ENCODE measurements around the gene IER3.
A peak's percentile ranks its signal among the peaks of the same experiment; 100 is the strongest.
"Not testable (repeated sequence)": the region's sequence is repeated elsewhere in the genome, so short reads cannot be mapped to it uniquely, and the experiment has no call there.

Gene IER3

DNA sequence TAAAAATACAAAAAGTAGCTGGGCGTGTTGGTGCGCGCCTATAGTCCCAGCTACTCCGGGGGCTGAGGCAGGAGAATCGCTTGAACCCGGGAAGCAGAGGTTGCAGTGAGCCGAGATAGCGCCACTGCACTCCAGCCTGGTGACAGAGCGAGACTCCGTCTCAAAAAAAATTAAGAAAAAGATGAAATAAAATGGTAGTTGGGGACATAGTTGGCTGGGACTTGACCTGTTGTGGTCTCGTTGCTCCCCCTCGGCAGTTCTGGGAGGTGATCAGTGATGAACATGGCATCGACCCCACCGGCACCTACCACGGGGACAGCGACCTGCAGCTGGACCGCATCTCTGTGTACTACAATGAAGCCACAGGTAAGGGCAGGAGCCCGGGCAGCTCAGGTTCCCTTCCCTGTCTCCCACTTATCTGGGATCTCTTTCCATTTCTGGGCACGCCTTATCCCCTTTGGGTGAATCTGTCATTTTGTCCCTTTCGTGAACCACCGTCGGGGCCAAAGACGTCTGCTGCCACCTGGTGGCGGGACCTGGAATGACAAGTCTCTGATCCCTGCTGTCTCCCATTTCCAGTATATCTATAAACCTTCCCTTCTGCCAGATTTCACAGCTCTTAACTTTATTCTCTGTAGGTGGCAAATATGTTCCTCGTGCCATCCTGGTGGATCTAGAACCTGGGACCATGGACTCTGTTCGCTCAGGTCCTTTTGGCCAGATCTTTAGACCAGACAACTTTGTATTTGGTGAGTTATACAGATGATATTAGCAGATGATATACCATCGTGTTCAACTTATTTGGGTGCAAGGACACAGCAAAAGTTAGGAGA is 21.9 kb downstream of the IER3 start:
- DNase-seq, result peak; percentile 72

DNA sequence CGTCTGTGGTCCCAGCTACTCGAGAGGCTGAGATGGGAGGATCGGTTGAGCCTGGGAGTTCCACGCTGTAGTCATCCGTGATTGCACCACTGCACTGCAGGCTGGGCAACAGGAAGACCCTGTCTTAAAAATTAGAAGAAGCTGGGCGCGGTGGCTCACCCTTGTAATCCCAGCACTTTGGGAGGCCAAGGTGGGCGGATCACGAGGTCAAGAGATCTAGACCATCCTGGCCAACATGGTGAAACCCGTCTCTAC is 22.4 kb downstream of the IER3 start:
- DNase-seq, result peak; percentile 30

DNA sequence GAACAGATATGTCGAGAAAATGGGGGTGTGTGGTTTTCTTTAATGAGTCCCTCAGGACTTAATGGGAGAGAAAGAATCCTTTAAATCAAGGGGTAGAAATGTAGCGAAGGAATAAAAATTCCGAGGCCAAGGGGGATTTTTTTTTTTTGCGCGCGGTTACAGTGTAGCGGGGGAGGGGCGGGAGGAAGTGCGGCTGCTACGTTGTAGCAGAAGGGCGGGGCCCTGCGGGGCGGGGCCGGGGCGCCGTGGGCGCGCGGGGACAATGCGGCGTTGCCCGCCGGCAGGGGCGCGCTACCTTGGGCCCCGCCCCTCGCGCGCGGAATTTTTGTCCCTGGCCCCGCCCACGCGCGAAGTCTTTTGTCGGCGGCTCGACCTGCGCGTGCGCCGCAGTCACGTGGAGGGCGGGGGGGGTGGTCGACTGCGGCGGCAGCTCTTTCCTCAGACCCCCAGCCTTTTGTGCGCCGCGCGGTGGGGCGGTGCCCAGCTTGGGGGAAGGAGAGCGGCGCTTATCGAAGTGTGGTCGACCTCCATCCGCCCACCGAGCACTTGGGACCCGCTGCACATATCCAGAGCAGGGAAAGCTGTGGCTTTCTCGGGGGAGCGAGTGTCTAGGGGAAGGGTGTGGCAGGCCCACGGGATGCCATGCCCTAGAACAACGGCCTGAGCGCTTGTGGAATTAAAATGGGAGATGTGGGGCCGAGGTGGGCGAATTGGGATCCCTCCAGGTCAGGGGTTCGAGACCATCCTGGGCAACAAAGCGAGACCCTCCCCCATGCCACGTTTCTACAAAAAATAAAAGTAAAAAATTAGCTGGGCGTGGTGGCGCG is 22.9 kb downstream of the IER3 start:
- DNase-seq, result peak; percentile 78

DNA sequence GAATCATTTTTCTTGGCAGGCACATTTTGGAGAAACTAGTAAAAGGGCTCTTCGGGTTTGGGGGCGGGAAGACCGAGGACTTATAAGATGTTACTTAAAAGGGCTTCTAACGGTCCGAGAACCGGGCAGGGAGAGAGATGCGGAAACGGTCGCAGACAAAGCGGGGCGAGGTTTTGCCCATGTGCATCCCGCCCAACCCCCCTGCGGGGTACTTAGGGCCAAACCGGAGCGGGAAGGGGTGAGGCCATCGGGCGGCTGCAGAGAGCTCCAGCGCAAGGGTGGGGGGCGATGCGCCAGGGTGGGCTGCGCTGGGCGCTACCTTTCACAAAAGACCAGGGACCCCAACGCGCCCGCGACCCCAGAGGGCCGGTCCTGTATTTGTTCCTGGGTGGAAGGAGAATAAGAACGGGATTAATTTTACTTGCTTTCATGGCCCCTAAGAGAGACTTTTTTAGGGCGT is 23.6 kb downstream of the IER3 start:
- peak; percentile 58 for DNase-seq

DNA sequence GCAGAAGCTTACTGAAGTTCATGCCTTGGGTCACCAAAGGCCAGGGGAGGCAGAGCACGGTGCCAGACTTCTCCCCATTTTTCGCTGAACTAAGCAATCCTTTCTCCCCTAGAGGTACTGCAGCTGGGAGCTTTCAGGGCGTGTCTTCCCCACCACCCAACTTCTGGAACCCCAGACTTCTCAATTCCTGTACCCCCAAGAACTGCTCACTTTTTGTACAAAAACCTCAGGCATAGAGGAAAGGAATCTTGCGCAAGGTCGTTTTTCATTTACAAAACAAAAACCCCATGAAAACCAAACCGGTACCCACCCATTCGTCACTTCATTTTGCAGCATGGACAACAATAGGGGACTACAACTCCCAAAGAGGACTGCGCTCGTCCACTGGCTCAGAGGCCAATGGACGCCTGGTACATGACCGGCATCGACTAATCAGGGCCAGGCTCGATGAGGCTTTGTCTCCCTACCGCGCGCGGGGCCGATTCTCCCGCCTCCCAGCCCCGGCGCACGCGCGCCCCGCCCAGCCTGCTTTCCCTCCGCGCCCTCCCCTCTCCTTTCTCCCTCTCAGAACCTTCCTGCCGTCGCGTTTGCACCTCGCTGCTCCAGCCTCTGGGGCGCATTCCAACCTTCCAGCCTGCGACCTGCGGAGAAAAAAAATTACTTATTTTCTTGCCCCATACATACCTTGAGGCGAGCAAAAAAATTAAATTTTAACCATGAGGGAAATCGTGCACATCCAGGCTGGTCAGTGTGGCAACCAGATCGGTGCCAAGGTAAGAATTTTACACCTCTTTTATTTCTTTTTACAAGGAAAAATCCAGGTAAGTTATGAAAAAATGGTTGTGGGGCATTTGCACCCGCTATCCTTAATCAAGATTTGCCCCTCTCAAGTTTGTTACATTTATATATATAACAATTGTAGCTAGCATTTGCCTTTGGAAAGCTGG is 24.3 kb downstream of the IER3 start, which contains the start of gene TUBB:
TSS of gene TUBB (plus strand) at position 562 of the 947 bp plus-strand sequence. CDS start at position 717, 155 bp downstream.
- DNase-seq, result peak; percentile 99

DNA sequence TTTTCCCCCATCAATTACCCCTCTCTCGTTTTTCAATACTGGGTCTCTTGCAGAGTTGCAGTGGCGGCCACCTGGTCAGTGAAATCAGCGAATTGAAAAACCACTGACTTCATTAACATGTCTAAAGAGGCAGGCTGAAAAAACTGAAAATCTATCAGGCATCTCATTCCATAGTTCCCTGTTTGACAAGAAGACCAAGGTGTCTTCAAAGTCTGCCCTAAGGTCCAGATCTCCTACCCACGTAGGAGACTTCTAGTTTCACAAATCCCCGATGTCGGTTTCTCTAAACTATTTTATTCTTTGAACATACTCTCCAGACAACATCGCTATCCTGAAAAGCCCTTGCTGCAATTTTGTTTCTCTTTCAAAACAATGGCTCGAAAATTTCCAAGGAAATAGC is 25.0 kb downstream of the IER3 start:
- DNase-seq, result no peak

DNA sequence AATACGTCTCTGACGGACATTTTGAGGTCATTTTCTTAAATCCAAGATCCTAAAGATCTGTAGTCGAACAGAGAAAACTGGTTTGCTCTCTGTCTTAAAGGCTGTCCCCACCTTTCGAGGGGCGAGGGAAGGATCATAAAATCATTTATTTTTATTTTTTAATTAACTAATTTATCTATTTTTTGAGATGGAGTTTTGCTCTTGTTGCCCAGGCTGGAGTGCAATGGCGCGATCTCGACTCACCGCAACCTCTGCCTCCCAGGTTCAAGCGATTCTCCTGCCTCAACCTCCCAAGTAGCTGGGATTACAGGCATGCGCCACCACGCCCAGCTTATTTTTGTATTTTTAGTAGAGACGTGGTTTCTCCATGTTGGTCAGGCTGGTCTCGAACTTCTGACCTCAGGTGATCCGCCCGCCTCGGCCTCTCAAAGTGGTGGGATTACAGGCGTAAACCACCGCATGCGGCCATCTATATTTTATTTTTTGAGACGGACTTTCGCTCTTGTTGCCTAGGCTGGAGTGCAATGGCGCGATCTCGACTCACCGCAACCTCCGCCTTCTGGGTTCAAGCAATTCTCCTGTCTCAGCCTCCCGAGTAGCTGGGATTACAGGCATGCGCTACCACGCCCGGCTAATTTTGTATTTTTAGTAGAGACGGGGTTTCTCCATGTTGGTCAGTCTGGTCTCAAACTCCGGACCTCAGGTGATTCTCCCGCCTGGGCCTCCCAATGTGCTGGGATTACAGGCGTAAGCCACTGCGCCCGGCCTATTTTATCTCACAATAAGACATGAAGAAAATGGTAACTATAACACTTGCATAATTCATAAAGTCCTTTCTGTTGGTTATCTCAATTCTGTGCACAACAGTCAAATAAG is 26.3 kb downstream of the IER3 start:
- DNase-seq, result not testable (repeated sequence)

DNA sequence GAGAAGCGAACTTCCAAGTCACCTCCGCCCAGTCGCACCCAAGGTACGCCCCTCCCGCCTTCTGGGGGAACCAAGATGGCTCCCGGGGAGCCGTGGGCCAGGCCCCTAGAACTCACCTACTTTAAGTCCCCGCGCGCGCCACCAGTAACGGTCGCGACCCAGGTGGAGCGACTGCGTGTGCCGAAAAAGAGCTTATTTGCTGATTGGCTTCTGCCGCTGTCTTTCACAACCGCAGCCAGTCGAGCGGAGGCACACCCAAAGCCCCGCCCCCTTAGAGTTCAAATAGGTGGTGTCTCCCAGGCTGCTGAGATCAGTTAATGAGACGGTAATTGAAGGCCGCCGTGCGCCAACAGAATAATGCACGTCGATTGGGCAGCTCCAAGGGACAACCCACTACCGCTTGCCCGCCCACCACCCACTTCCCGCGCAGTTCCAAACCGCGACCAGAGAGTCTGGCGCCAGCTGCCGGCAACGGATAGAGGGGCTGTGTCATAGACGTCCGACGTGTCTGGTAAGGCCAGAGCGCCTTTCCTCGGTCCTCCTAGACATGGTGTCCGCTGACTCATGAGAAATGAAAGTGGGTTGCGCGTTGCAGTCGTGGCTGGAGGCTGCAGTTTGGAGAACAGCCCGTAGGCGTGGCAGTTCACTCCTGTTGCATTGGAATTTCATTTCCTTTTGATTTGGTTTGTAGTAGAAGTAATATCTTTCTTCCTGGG is 27.1 kb downstream of the IER3 start, which contains the start of gene MDC1:
TSS of gene MDC1 (minus strand) at position 153 of the 716 bp plus-strand sequence. CDS start 2,106 bp downstream, outside the sequence.
- peak; percentile 100 for DNase-seq

DNA sequence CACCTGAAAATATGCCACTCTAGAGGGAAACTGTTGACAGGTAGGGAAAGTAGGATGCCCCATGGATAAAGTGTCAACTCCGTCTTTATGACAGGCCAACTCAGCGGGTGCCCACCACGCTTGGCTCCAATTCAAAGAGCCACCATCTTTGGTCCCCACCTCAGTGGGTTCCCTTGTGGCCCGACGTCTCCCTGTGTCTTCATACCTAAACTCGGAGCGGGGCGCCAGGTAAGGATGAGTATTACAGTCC is 27.5 kb downstream of the IER3 start:
- DNase-seq, result no peak

DNA sequence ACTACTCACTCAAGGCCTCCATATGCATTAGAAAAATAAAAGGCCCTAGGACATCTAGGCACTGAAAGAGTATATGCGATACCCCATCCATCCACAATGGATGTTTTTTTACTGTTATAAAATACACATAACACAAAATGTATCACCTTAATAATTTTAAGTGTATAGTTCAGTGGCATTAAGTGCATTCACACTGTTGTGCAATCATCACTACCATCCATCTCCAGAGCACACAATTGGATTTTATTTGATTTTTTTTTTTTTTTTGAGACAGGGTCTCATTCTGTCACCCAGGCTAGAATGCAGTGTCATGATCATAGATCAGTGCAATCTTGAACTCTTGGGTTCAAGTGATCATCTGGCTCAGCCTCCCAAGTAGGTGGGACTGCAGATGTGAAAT is 30.1 kb downstream of the IER3 start:
- DNase-seq, result no peak

DNA sequence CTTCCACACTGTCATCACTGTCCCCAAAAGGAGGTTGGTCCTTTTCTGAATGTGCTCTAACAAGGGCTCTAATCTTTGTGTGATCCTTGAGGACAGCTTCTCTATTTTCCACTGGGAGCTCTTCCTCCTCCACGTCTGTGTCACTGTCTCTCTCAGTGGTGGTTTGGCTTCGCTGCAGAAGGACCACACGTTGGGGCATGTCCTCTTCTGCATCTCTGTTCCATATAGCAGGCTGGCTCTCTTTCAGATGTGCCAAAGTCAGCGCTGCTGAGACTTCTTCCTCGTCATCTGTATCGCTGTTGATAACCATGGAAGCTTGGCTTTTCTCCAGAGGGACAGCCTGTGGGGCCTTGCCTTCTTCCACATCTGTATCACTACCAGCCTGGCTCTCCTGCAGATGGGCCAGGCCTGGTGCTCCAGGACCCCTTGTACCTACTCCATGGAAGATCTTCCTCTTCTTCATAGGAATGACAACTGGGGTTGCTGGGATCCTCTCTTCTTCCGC is 31.9 kb downstream of the IER3 start:
- no peak for DNase-seq

DNA sequence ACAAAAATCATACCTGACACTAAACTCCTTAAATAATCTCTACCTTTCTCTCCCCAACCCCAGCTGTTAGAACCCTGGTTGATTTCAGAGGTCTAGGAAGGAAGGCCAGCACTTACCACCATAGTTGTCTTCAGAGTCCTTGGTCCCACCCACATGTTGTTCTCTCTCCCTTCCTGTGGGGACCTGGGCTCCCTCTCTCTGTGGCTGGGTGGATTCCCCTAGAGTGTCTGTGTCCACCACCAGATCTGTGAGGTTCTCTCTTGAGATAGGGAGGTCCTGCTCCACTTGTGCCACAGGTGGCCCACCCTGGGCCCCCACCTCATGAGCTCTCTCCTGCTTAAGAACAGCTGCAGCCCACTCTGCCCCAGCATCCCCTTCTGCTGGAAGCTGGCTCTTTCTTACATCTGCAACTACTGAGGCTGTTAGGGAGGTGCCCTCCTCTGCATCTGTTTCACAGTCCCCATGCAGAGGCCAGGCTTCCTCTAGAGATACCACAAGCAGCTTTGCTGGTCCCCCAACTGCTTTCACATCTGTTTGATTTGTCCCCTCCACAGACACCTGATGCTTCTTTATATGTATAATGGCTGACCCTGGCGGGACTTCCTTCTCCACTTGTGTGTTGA is 32.5 kb downstream of the IER3 start:
- DNase-seq, result no peak

DNA sequence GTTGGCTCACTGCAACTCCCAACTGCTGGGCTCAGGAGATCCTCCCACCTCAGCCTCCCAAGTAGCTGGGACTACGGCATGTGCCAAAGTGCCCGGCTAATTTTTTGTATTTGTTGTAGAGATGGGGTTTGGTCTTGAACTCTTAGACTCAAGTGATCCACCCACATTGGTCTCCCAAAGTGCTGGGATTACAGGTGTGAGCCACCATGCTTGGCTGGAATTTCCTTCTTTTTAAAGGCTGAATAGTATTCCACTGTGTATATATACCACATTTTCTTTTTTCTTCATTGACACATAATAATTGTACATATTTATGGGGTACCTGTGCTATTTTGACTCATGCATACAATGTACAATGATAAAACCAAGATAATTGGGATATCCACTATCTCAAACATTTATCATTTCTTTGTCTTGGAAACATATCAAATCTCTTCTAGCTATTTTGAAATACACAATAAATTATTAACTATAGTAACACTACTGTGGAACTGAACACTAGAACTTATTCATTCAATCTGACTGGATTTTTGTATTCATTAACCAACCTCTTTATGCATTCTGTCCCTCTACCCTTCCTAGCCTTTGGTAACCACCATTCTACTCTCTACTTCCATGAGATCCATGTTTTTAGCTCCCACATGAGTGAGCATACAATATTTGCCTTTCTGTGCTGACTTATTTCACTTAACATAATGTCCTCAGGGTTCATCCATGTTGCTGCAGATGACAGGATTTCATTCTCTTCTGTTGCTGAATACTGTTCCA is 35.1 kb downstream of the IER3 start:
- DNase-seq, result no peak

DNA sequence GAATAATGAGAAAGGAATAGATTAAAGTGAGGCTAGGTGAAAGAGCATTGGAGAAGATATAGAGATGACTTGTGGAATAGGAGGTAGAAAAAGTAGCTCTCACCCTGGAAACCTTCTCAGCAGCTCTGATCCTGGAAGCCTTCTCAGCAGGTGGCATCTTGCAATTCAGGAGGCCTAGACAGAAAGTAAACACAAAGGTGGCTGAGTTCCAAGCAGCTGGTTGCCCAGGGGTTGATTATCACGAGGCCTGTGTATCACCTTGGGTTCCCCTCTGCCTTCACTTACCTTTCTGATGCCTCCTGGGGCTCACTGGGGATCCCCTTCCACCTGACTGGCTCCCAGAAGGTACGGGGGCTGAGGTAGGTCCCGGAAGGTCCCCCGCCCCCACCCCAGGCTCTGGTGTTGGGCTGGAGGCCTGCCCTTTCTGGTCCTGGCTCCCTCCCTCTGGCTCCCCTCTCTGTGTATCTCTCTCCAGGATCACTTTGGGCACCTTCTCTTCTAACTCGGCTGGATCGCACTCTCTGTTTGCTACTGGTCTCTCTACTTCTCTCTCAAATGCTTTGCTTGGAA is 37.0 kb downstream of the IER3 start:
- no peak for DNase-seq

DNA sequence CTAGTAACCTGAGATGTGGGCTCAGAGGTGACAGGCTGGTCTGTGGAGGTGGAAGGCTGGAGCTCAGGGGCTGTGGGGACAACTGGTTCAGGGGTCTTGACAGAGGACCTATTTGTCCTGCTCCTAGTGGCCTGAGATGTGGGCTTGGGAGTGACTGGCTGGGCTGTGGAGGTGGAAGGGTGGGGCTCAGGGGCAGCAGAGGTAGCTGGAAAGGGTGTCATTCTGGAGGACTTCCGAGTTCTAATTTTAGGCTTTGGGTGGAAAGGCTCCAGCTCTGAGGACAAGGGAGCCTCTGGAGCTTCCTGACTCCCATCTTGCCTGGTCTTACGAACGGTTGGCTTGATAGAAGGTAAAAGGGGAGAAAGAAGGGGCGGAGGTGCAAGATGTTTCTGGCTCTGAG is 38.7 kb downstream of the IER3 start:
- no peak for DNase-seq

DNA sequence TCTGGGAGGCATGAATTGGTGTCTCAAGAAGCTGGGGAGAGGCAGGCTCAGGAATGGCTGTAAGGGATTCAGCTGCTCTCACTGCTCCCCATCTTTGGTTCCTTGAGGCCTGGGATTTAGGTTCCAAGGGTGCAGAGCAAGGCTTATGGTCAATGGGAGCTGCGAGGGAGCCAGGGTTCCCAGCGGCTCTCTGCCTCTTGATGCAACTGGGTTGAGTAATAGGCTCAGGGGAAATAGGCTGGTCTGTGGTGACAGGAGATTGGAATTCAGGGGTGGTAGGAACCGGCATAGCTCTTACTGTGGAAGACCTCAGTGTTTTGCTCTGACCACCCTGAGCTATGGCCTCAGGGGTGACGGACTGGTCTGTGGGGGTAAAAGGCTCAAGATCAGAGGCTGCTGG is 40.5 kb downstream of the IER3 start:
- DNase-seq, result peak; percentile 12

DNA sequence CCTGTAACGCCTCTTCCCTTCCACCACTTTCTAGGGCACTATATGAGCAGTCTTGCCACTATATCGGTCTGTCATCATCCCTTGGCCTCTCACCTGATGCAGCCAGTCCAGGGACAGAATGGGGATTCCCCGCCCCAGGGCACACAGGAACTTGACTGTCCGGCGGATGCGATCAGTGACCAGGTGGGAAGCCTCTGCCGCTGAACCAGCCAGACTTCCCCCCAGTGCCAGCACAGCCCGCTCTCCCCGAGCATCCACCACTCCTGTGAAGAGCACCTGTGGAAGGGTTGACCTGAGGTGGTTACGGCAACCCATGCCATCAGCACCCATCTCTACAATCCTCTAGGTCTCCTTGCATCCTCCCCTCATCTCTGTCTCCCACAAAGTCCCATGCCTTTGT is 41.3 kb downstream of the IER3 start:
- DNase-seq, result no peak

DNA sequence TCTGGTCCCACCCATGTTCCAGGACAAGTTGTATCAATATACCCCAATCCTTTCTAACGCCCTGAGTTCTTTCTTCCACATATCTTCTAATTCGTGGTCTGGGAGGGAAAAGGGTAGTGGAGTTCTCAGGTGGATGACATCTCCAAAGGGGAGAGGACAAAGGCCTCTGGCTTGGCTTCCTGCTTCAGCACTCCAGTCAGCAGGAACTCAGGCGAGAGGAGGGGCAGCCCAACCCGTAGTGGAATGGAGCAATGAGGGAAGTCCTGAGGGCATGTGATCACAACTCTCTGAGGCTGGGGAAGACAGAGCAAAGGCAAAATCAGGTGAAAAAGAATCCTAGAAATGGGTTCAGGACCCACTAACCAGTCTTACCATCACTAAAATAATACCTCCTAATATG is 44.0 kb downstream of the IER3 start:
- DNase-seq, result no peak

DNA sequence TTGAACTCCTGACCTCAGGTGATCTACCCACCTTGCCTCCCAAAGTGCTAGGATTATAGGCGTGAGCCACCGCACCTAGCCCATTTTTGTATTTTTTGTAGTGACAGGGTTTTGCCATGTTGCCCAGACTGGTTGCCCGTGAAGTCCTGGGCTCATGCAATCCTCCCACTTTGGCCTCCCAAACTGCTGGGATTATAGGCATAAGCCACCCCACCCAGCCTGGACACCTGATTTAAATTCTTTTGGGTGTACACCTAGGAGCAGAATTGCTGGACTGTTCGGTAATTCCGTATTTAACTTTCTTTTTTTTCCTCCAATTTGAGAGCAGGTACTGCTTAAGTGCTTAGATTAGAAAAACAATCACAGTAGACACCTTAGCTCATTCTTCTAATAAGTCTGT is 47.9 kb downstream of the IER3 start:
- DNase-seq, result no peak
